ENCODE measurements around the gene KIFC3. TPM values are rescaled to one million over a fixed set of nuclear protein-coding genes. Genes with fewer than 3 reads are reported as not detected.

Gene KIFC3
- total RNA-seq, 1 donor from 2014 or later: 0.76 TPM

GRCh38 chr16:57828272-57829161, 26.2 kb upstream of the KIFC3 start:
- DNase-seq: no peak
- Mint-ChIP-seq H3K4me1 (ENCODE audit: low read depth, unreplicated experiment) (peaks cover 3% of the 10 kb centered on the region), H3K36me3 (ENCODE audit: unreplicated experiment) (no peaks in the 10 kb centered on the region), H3K27ac (ENCODE audit: unreplicated experiment) (no peak overlapping the region), H3K9me3 (ENCODE audit: unreplicated experiment) (no peaks in the 10 kb centered on the region), H3K4me3 (ENCODE audit: unreplicated experiment) (no peak overlapping the region), H3K27me3 (ENCODE audit: unreplicated experiment) (peaks cover 1% of the 10 kb centered on the region)
- TF ChIP-seq, protein P1, sequence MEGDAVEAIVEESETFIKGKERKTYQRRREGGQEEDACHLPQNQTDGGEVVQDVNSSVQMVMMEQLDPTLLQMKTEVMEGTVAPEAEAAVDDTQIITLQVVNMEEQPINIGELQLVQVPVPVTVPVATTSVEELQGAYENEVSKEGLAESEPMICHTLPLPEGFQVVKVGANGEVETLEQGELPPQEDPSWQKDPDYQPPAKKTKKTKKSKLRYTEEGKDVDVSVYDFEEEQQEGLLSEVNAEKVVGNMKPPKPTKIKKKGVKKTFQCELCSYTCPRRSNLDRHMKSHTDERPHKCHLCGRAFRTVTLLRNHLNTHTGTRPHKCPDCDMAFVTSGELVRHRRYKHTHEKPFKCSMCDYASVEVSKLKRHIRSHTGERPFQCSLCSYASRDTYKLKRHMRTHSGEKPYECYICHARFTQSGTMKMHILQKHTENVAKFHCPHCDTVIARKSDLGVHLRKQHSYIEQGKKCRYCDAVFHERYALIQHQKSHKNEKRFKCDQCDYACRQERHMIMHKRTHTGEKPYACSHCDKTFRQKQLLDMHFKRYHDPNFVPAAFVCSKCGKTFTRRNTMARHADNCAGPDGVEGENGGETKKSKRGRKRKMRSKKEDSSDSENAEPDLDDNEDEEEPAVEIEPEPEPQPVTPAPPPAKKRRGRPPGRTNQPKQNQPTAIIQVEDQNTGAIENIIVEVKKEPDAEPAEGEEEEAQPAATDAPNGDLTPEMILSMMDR (IDR thresholded peaks at IDR 0.05; ENCODE audit: partially characterized antibody, unreplicated experiment): no peak

DNA sequence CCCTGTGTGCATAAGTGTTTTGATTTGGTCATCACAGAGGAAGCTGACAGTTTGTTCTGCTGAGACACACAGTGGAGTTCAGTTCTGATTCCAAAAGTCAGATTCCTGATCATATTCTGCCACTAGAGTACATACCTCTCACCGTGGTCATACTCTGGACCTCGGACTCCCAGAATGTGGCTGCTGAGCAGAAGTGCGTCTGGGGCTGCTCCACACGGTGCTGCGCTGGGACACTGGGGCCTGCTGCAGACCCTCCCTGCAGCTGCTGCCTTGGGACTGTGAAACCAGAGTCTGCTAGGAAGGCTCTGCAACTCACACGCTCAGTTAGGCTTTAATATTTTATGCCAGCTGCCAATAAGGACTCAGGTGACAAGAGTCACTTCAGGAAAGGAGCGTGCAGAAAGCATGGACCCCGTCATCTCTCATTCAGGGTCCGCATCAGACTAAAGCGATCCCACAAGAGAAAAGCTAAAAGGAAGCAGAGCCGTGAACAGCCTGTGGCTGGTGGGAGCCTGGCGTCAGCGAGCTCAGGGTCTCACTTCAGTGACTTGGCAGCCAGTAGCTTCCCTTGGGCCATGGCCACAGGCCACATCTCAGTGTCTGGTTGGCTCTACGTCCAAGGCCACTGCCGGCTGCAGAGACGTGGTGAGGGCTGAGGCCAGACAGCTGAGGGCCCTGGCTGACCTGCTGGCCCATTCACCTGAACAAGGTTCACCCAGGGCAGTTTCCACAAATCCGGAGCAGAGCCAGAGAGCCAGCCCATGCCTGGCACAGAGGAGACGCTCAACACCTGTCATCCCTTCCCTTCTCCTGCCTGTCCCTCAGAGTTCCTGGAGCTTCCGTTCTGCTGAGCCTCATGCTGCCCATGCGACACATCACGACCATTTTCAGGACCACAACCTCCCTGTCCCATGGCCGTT, 24.7 kb upstream of the KIFC3 start:
- Mint-ChIP-seq H3K36me3 (ENCODE audit: unreplicated experiment) (no peaks in the 10 kb centered on the region), H3K9me3 (ENCODE audit: unreplicated experiment) (no peaks in the 10 kb centered on the region), H3K27me3 (ENCODE audit: unreplicated experiment) (peaks cover 1% of the 10 kb centered on the region), H3K27ac (ENCODE audit: unreplicated experiment) (no peak overlapping the region), H3K4me1 (ENCODE audit: low read depth, unreplicated experiment) (peaks cover 3% of the 10 kb centered on the region), H3K4me3 (ENCODE audit: unreplicated experiment) (no peak overlapping the region)
- TF ChIP-seq, protein P1 (IDR thresholded peaks at IDR 0.05; ENCODE audit: partially characterized antibody, unreplicated experiment): no peak
- no peak for DNase-seq

DNA sequence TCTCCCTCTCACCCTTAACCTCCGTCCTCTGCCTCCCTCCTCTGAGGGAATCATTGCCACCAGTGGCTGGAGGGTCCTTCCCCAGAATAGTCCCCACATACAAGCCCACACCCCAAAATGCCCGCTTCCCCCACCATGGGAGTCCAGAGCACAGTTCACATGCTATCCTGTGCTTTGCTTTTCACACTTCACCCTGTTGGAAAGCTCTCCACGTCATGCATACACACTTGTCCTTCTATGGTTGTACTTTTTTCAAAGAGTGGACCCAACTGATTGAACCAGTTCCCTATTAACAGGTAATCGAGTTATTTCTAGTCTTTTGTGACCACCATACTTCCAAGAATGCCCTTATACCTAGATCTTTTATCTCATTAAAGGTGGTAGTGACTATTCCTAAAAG, 23.8 kb upstream of the KIFC3 start:
- no peaks in the 10 kb centered on the region for H3K36me3 Mint-ChIP-seq (ENCODE audit: unreplicated experiment)
- peaks cover 3% of the 10 kb centered on the region for H3K4me1 Mint-ChIP-seq (ENCODE audit: low read depth, unreplicated experiment)
- DNase-seq: no peak
- H3K9me3 Mint-ChIP-seq (ENCODE audit: unreplicated experiment): no peaks in the 10 kb centered on the region
- TF ChIP-seq, protein P1 (IDR thresholded peaks at IDR 0.05; ENCODE audit: partially characterized antibody, unreplicated experiment): no peak
- no peak overlapping the region for H3K4me3 Mint-ChIP-seq (ENCODE audit: unreplicated experiment)
- H3K27me3 Mint-ChIP-seq (ENCODE audit: unreplicated experiment): peaks cover 1% of the 10 kb centered on the region
- no peak overlapping the region for H3K27ac Mint-ChIP-seq (ENCODE audit: unreplicated experiment)

DNA sequence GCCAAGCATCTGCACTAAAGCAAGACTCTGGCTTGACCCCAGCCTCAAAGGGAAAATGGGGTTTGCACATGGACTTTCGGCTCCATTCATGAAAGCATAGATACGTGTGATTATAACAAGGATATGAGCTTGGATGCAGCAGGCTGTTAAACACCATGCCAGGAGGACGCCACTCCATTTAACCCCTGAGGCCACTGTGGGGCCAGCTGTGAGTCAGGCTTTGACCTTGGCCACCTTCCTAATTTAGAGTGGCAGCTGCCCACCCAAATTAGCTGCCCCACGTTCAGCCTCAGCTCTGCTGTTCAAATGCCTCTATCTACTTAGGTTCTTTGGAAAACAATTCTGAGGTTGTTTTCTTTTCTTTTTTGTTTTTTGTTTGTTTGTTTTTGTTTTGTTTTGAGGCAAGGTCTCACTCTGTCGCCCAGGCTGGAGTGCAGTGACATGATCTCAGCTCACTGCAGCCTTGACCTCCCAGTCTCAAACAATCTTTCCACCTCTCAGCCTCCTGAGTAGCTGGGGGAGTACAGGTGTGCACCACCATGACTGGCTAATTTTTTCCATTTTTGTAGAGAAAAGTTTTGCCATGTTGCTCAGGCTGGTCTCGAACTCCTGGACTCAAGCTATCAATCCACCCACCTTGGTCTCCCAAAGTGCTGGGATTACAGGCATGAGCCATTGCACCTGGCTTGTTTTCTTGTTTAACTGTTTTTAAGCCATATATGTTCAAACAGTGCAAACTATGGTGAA, 23.2 kb upstream of the KIFC3 start:
- no peak for DNase-seq
- TF ChIP-seq, protein P1 (IDR thresholded peaks at IDR 0.05; ENCODE audit: partially characterized antibody, unreplicated experiment): no peak
- no peaks in the 10 kb centered on the region for H3K36me3 Mint-ChIP-seq (ENCODE audit: unreplicated experiment)
- H3K4me1 Mint-ChIP-seq (ENCODE audit: low read depth, unreplicated experiment): peaks cover 3% of the 10 kb centered on the region
- H3K9me3 Mint-ChIP-seq (ENCODE audit: unreplicated experiment): no peaks in the 10 kb centered on the region
- H3K4me3 Mint-ChIP-seq (ENCODE audit: unreplicated experiment): no peak overlapping the region
- H3K27me3 Mint-ChIP-seq (ENCODE audit: unreplicated experiment): peaks cover 1% of the 10 kb centered on the region
- no peak overlapping the region for H3K27ac Mint-ChIP-seq (ENCODE audit: unreplicated experiment)
